IPS DF 6.9 (cell line): ENCODE results near the gene FGGY.
"Not testable (repeated sequence)": the region's sequence is repeated elsewhere in the genome, so short reads cannot be mapped to it uniquely, and the experiment has no call there.

Experiments
- DNase-seq: peaks from one replicate; pipeline ENCODE4 v3.0.0-alpha.2; 2013; ENCODE audit warnings: low read depth, low spot score
- H3K27ac ChIP-seq: one replicate; pipeline ENCODE4 v1.5.1; 2013; ENCODE audit warnings: low read length, control low read depth
- H3K27me3 ChIP-seq: 2 replicates; pipeline ENCODE4 v1.6.1; 2013; ENCODE audit warnings: mild to moderate bottlenecking, low read length; ENCODE audit not compliant: control insufficient read depth, insufficient read depth
- H3K36me3 ChIP-seq: 2 replicates; pipeline ENCODE4 v1.6.1; 2013; ENCODE audit warnings: low read length; ENCODE audit not compliant: control insufficient read depth, insufficient read depth
- H3K4me1 ChIP-seq: 2 replicates; pipeline ENCODE4 v1.6.1; 2013; ENCODE audit warnings: low read length; ENCODE audit not compliant: control insufficient read depth, insufficient read depth
- H3K4me3 ChIP-seq: 2 replicates; pipeline ENCODE4 v1.5.1; 2013; ENCODE audit warnings: mild to moderate bottlenecking, low read length
- H3K9me3 ChIP-seq: 2 replicates; pipeline ENCODE4 v1.6.1; 2013; ENCODE audit warnings: low read length, inconsistent platforms; ENCODE audit not compliant: control insufficient read depth, insufficient read depth
- WGBS: extraction: QIAGEN DNeasy Blood & Tissue Kit; methylation state at CpG from one replicate; pipeline ENCODE4 v1.1.7; 2013; ENCODE audit warnings: mixed read lengths, missing lambda C conversion rate; ENCODE audit not compliant: insufficient read length, insufficient coverage; 5-methylcytosine and 5-hydroxymethylcytosine counted together

The FGGY gene

GRCh38 chr1:59523745-59524450 is 227.0 kb downstream of the FGGY start:
- Histone ChIP-seq H3K4me1 (no peaks in the 10 kb centered on the region), H3K27ac (no peak overlapping the region), H3K27me3 (no peaks in the 10 kb centered on the region), H3K4me3 (no peak overlapping the region), H3K36me3 (no peaks in the 10 kb centered on the region; the same call in 1 of the 2 replicates), H3K9me3 (no peaks in the 10 kb centered on the region)
- no CpG with 5 or more reads among the region's 12 CpGs for WGBS
- no peak for DNase-seq

GRCh38 chr1:59526240-59526639 is 229.3 kb downstream of the FGGY start:
- Histone ChIP-seq H3K9me3 (no peaks in the 10 kb centered on the region), H3K4me1 (no peaks in the 10 kb centered on the region), H3K36me3 (no peaks in the 10 kb centered on the region; the same call in 1 of the 2 replicates), H3K4me3 (no peak overlapping the region), H3K27ac (no peak overlapping the region), H3K27me3 (no peaks in the 10 kb centered on the region)
- DNase-seq, result no peak
- WGBS, result no CpG with 5 or more reads among the region's 1 CpG

- no peaks in the 10 kb centered on the region; the same call in 1 of the 2 replicates for H3K36me3 ChIP-seq
- no peak overlapping the region for H3K4me3 ChIP-seq
- DNase-seq, result no peak
- WGBS, result no CpG with 5 or more reads among the region's 3 CpGs
- H3K9me3 ChIP-seq, result no peaks in the 10 kb centered on the region
- no peaks in the 10 kb centered on the region for H3K4me1 ChIP-seq
- no peaks in the 10 kb centered on the region for H3K27me3 ChIP-seq
- H3K27ac ChIP-seq, result no peak overlapping the region
Observed at GRCh38 chr1:59528471-59528870, 231.6 kb downstream of the FGGY start.

GRCh38 chr1:59528900-59529299 is 232.0 kb downstream of the FGGY start:
- DNase-seq, result no peak
- Histone ChIP-seq H3K4me1 (no peaks in the 10 kb centered on the region), H3K9me3 (no peaks in the 10 kb centered on the region), H3K27me3 (no peaks in the 10 kb centered on the region), H3K4me3 (no peak overlapping the region), H3K27ac (no peak overlapping the region), H3K36me3 (no peaks in the 10 kb centered on the region; the same call in 1 of the 2 replicates)
- no CpG with 5 or more reads among the region's 2 CpGs for WGBS

- no CpG with 5 or more reads among the region's 3 CpGs for WGBS
- no peak overlapping the region for H3K4me3 ChIP-seq
- DNase-seq, result no peak
- H3K36me3 ChIP-seq, result no peaks in the 10 kb centered on the region
- no peaks in the 10 kb centered on the region for H3K4me1 ChIP-seq
- H3K9me3 ChIP-seq, result no peaks in the 10 kb centered on the region
- no peaks in the 10 kb centered on the region for H3K27me3 ChIP-seq
- H3K27ac ChIP-seq, result no peak overlapping the region
Observed at GRCh38 chr1:59530119-59530518, 233.2 kb downstream of the FGGY start.

GRCh38 chr1:59532102-59532501 is 235.2 kb downstream of the FGGY start:
- Histone ChIP-seq H3K4me3 (no peak overlapping the region), H3K4me1 (no peaks in the 10 kb centered on the region), H3K9me3 (no peaks in the 10 kb centered on the region), H3K27ac (no peak overlapping the region), H3K27me3 (no peaks in the 10 kb centered on the region), H3K36me3 (no peaks in the 10 kb centered on the region)
- DNase-seq, result no peak

GRCh38 chr1:59538476-59538875 is 241.6 kb downstream of the FGGY start:
- not testable (repeated sequence) for H3K27me3 ChIP-seq, H3K9me3 ChIP-seq, H3K4me3 ChIP-seq, DNase-seq, H3K27ac ChIP-seq, H3K4me1 ChIP-seq, H3K36me3 ChIP-seq
- WGBS, result no CpG with 5 or more reads among the region's 2 CpGs

GRCh38 chr1:59539961-59540681 is 243.2 kb downstream of the FGGY start:
- H3K36me3 ChIP-seq, result no peaks in the 10 kb centered on the region
- DNase-seq, result no peak
- WGBS, result no CpG with 5 or more reads among the region's 5 CpGs
- H3K4me3 ChIP-seq, result no peak overlapping the region
- H3K27me3 ChIP-seq, result no peaks in the 10 kb centered on the region
- no peak overlapping the region for H3K27ac ChIP-seq
- no peaks in the 10 kb centered on the region for H3K4me1 ChIP-seq
- no peaks in the 10 kb centered on the region for H3K9me3 ChIP-seq

- no CpG with 5 or more reads among the region's 2 CpGs for WGBS
- no peak for DNase-seq
- H3K4me1 ChIP-seq, result no peaks in the 10 kb centered on the region
Observed at GRCh38 chr1:59541161-59541560, 244.3 kb downstream of the FGGY start.

GRCh38 chr1:59541891-59542290 is 245.0 kb downstream of the FGGY start:
- Histone ChIP-seq H3K4me1 (no peaks in the 10 kb centered on the region), H3K4me3 (no peak overlapping the region), H3K9me3 (no peaks in the 10 kb centered on the region), H3K27ac (no peak overlapping the region), H3K36me3 (no peaks in the 10 kb centered on the region), H3K27me3 (no peaks in the 10 kb centered on the region)
- no peak for DNase-seq
- no CpG with 5 or more reads among the region's 3 CpGs for WGBS

More at GRCh38 chr1:59541161-59541560, 244.3 kb downstream of the FGGY start:
- H3K36me3 ChIP-seq, result no peaks in the 10 kb centered on the region
- H3K27me3 ChIP-seq, result no peaks in the 10 kb centered on the region
- H3K4me3 ChIP-seq, result no peak overlapping the region
- no peak overlapping the region for H3K27ac ChIP-seq
- no peaks in the 10 kb centered on the region for H3K9me3 ChIP-seq
